ENCODE data around the gene ENO3. TPM values are rescaled to one million over a fixed set of nuclear protein-coding genes. Genes with fewer than 3 reads are reported as not detected.

ENO3 gene
- total RNA-seq, 4 donors from 2014 or later, result 7.5 to 15.3 (median 10.2) TPM

DNA sequence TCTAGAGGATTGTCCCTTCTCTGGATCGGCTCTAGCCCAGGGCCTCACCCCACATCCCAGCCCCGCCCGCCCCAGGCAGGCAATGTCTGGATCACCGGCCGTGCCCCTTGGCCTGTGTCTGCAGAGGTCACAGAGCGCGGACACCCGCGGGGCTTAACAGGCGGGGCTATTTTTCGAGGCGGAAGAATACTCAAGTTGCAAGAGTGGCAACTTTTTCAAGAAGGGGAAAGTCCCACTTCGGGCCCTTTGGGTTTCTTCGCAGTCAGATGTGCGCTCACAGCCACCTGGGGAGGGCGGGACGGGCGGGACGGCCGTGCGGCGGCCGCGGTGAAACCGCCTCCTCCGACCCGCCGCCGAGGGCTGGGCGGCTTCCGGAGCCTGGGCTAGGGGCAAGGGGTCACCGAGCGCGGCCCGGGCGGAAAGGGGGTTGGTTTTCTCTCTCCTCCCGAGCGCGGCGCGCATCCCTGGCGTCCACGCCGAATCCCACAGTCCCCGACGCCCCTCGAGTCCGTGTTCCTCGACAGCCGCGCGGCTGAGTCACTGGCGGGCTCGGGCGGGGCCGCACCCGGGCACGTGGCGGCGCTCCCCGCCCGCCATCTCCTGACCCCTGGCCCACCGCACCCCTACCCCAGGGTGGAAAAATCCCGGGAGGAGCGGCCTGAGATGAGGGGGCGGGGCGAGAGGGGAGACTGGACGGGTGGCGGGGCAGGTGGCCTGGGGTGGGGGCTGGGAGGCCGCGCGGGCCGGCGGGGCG lies 1.4 kb upstream of the ENO3 start:
- Histone ChIP-seq H3K27ac (peak overlapping the region; percentile 94 to 98 (median 96)), H3K36me3 (peaks cover 0 to 21% (median 0%) of the 10 kb centered on the region in 3 donors), H3K4me3 (peak overlapping the region; percentile 85 to 99 (median 95)), H3K27me3 (no peaks in the 10 kb centered on the region), H3K4me1 (peaks cover 0 to 48% (median 34%) of the 10 kb centered on the region in 4 donors), H3K9me3 (no peaks in the 10 kb centered on the region)
- TF ChIP-seq, protein P1, sequence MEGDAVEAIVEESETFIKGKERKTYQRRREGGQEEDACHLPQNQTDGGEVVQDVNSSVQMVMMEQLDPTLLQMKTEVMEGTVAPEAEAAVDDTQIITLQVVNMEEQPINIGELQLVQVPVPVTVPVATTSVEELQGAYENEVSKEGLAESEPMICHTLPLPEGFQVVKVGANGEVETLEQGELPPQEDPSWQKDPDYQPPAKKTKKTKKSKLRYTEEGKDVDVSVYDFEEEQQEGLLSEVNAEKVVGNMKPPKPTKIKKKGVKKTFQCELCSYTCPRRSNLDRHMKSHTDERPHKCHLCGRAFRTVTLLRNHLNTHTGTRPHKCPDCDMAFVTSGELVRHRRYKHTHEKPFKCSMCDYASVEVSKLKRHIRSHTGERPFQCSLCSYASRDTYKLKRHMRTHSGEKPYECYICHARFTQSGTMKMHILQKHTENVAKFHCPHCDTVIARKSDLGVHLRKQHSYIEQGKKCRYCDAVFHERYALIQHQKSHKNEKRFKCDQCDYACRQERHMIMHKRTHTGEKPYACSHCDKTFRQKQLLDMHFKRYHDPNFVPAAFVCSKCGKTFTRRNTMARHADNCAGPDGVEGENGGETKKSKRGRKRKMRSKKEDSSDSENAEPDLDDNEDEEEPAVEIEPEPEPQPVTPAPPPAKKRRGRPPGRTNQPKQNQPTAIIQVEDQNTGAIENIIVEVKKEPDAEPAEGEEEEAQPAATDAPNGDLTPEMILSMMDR (IDR thresholded peaks at IDR 0.05), result peak in 1 of 5 experiments; percentile 16
- TF ChIP-seq POLR2A (IDR thresholded peaks at IDR 0.05) (peak in 1 of 2 donors; percentile 32), EP300 (IDR thresholded peaks at IDR 0.05) (peak in 1 of 2 donors; percentile 10)
- WGBS, 2 donors, result 0 to 1% methylated on average over 6 to 48 of the region's 75 CpGs
- peak in 1 of 2 donors; percentile 46 for DNase-seq (ENCODE audit: low spot score in 2 of 2)

DNA sequence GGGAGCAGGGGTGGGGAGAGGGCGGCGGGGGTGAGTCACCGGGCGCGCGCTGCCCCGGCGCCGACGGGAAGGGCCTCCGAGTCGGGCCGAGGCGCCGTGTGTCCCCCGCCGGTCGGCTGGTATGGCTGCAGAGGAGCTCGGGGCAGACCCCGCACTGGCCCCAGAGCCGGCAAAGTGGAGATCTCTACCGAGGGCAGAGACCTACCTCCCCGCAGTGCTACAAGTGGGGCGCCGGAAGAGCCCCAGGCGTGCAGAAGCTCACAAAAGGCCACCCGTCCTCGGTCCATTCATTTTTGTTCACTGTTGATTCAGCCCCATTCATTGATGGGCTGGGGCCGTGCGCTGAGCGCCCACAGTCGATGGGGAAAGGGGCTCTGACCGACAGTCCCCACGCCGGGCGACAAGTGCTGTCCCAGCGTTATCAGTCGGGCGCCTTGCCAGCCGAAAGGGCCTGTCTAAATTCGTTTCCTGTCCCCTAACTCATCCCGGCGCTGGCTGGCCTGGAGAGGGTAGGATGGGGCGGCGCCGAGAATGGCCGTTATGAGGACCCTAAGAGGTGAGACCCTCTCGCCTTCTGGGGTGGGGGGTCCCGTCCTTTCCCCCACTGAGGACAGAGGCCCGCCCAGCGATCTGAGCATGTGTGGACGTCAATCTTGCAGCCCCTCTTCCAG lies 709 bp upstream of the ENO3 start:
- H3K4me3 ChIP-seq, result peak overlapping the region; percentile 85 to 99 (median 95)
- peak in 1 of 2 donors; percentile 49 for DNase-seq (ENCODE audit: low spot score in 2 of 2)
- WGBS, 2 donors, result 11 to 22% methylated on average over 27 to 33 of the region's 52 CpGs
- H3K27ac ChIP-seq, result peak overlapping the region; percentile 94 to 98 (median 96)
- peaks cover 0 to 14% (median 0%) of the 10 kb centered on the region in 3 donors for H3K36me3 ChIP-seq
- no peaks in the 10 kb centered on the region for H3K9me3 ChIP-seq
- H3K27me3 ChIP-seq, result no peaks in the 10 kb centered on the region
- TF ChIP-seq EP300 (IDR thresholded peaks at IDR 0.05) (no peak), POLR2A (IDR thresholded peaks at IDR 0.05) (no peak)
- TF ChIP-seq, protein P1 (IDR thresholded peaks at IDR 0.05), result no peak
- H3K4me1 ChIP-seq, result peaks cover 0 to 41% (median 28%) of the 10 kb centered on the region in 4 donors

DNA sequence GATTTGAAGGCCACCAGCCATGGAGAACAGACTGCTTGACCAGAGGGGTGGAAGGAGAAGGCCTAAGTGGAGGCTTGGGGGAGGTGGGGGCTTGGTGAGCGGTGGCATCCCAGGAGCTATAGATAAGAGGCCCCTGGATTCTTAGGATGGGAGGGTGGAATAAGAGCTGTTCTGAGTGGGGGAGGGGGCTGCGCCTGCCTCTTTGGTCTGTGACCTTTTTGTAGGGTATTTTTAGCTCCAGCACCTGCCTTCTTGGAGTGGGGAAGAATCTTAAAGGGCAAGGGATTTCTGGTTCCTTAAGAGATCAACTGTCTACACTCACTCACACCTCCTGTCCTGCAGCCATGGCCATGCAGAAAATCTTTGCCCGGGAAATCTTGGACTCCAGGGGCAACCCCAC lies 567 bp downstream of the ENO3 start:
- no peaks in the 10 kb centered on the region for H3K9me3 ChIP-seq
- WGBS, 2 donors, result 80 to 92% methylated on average over 3 of the region's 3 CpGs
- H3K27me3 ChIP-seq, result no peaks in the 10 kb centered on the region
- DNase-seq (ENCODE audit: low spot score in 2 of 2), result no peak
- H3K27ac ChIP-seq, result no peak overlapping the region
- no peak overlapping the region for H3K4me3 ChIP-seq
- peaks cover 0 to 28% (median 15%) of the 10 kb centered on the region in 4 donors for H3K4me1 ChIP-seq
- H3K36me3 ChIP-seq, result peaks cover 0 to 2% (median 0%) of the 10 kb centered on the region in 3 donors
- TF ChIP-seq POLR2A (IDR thresholded peaks at IDR 0.05) (no peak), EP300 (IDR thresholded peaks at IDR 0.05) (no peak)
- TF ChIP-seq, protein P1 (IDR thresholded peaks at IDR 0.05), result no peak

DNA sequence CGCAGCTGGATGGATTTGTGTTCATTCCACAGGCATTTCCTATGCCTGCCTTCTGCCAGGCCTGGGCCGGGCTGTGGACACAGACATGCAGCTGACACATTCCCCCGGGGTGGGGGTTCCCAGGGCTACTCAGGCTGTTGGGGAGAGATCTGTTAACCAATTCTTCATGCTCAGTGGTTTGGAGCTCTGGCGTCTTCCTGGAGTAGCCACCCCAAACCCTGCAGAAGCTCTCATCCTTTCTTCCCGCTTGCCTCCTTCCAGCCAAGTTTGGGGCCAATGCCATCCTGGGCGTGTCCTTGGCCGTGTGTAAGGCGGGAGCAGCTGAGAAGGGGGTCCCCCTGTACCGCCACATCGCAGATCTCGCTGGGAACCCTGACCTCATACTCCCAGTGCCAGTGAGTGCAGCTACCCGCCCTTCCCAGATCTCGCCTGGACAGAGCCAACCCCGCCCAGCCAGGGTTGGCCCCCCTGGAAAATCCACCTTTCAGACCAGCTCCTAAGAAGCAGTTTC lies 2.6 kb downstream of the ENO3 start:
- H3K9me3 ChIP-seq, result no peaks in the 10 kb centered on the region
- H3K27me3 ChIP-seq, result no peaks in the 10 kb centered on the region
- H3K27ac ChIP-seq, result no peak overlapping the region
- peaks cover 0 to 22% (median 11%) of the 10 kb centered on the region in 4 donors for H3K4me1 ChIP-seq
- peaks cover 0 to 19% (median 0%) of the 10 kb centered on the region in 3 donors for H3K36me3 ChIP-seq
- DNase-seq (ENCODE audit: low spot score in 2 of 2), result no peak
- H3K4me3 ChIP-seq, result no peak overlapping the region
- WGBS, 2 donors, result 76 to 77% methylated on average over 13 to 14 of the region's 14 CpGs
- TF ChIP-seq, protein P1 (IDR thresholded peaks at IDR 0.05), result no peak
- TF ChIP-seq EP300 (IDR thresholded peaks at IDR 0.05) (no peak), POLR2A (IDR thresholded peaks at IDR 0.05) (no peak)

All from tibial nerve (tissue), 4 donors.